Transverse colon (tissue), 3 donors: ENCODE measurements around the gene KDELR1.

Experiments used
- CTCF ChIP-seq, 5 experiments: fragments of 200-600 bp in 3 of 5; fragments of 450-650 bp in 2 of 5; sonication (generic) in 3 of 5; IDR thresholded peaks; 1 replicate in 2 of 5; 2 replicates in 3 of 5; pipeline ENCODE4 v1.5.1; 2016 to 2017; ENCODE audit warnings: antibody characterized with exemption in 5 of 5, inconsistent platforms in 3 of 5, mild to moderate bottlenecking in 2 of 5, moderate library complexity in 1 of 5
- EP300 ChIP-seq: sonication (generic); formaldehyde crosslinking; IDR thresholded peaks from one replicate; pipeline ENCODE4 v1.6.1; 2017; ENCODE audit warnings: antibody characterized with exemption, low read depth
- POLR2A ChIP-seq: fragments of 450-650 bp; IDR thresholded peaks from one replicate; pipeline ENCODE4 v1.6.1; 2016; ENCODE audit warnings: antibody characterized with exemption, mild to moderate bottlenecking, moderate library complexity

GRCh38 chr19:48394331-48395169 lies 3.2 kb upstream of the KDELR1 start:
- TF ChIP-seq CTCF (IDR thresholded peaks at IDR 0.05): no peak
- no peak for TF ChIP-seq POLR2A
- TF ChIP-seq EP300: no peak
